Measurements from ENCODE around the gene LMAN2L.

Gene LMAN2L, protein sequence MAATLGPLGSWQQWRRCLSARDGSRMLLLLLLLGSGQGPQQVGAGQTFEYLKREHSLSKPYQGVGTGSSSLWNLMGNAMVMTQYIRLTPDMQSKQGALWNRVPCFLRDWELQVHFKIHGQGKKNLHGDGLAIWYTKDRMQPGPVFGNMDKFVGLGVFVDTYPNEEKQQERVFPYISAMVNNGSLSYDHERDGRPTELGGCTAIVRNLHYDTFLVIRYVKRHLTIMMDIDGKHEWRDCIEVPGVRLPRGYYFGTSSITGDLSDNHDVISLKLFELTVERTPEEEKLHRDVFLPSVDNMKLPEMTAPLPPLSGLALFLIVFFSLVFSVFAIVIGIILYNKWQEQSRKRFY

GRCh38 chr2:96739633-96740428 lies at the start of gene LMAN2L:
Gene LMAN2L, minus strand, starts transcription at chr2:96740064. Its CDS starts 24 bp downstream, at chr2:96740040.
- DNase-seq (ENCODE audit: low read depth): peak; percentile 83

DNA sequence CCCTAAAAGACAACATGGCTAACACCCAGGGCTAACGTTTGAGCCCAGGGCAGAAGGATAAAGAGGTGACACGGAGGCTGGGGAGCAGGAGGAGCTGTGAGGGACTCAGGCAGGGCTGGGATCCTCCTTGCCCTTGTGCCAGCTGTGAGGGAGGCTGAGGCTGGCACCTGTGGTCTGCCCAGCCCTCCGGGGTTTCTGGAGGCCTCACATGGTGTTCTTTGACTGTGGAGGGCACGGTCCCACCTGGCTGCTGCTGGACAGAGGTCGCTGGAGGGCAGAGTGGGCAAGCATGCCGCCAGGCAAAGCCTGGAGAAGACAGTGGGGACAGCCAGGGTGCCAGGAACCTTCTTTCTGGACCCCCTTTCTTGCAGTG lies 49.4 kb upstream of the LMAN2L start:
- no peak for DNase-seq (ENCODE audit: low read depth)

DNA sequence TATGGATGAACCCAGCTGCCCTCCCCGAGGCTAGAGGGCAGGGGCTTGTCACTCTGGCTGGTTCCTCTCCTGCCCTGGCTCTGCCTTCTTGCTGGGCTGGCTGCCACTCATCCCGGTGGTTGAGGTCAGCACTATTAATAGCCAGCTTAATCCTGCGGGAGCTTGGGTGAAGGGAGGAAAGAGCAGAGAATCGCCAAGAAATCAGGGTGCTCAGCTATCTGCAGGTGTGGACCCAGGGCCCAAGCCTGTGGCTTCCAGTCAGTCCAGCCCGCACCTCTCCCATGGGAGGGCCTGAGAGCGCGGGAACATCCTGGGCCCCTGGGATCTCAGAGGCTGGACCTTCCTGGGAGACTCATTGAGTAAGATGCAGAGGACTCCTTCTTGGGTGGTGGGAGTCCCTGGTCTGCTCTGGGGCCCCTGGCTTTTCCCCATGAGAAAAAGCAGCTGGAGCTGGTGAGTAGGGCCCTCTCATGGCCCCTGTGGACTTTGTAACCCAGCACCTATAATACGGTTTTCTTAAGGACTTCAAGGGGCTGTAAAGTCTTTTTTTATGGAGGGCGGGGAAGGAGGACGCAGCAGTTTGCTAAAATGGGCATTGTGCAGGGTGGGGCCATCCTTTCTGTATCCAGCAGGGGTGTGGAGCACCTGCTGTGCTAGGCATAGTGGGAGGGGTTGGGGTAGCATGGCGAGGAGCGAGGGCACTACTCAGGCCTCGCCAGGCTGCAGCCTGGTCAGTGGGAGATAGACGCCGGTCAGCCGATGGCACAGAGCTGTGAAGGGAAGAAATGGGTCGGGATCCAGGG lies 48.8 kb upstream of the LMAN2L start:
- no peak for DNase-seq (ENCODE audit: low read depth)

- no peak for DNase-seq (ENCODE audit: low read depth)
Measured at GRCh38 chr2:96787411-96787810, 47.5 kb upstream of the LMAN2L start.

GRCh38 chr2:96783388-96783787 lies 43.5 kb upstream of the LMAN2L start:
- no peak for DNase-seq (ENCODE audit: low read depth)

DNA sequence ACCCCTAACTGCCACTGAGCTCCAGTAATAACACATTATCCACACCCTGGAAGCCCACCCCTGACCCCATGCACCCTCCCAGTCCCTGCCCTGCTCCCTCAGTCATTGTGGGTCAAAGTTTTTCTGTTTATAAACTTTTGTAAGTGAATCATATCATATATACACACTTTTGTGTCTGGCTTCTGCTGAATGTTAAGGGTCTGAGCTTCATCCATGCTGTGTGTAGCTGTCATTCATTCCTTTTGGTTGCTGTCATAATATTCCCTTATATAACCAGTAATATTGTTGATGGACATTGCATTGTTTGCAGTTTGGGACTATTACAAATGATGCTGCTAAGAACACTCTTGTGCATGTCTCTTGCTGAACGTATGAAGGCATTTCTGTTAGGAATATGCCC lies 35.3 kb upstream of the LMAN2L start:
- no peak for DNase-seq (ENCODE audit: low read depth)

DNA sequence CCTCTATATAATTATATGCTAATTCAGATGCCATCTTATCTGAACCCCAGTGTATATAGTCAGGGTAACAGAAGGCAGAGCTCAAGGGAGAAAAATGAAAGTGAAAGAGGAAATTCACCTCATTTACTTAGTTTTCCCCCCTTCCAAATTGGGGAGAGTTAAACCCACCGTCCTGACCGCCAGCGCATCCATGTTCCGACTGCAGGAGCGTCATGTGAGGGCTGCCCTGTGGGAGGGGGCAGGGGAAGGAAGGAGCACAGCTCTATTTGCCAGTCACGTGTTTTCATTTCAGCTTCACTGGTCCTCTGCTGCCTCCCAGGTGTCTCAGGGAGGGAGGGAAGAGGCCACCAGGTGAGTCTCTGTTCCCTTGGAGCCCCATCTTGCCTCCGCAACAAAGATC lies 34.1 kb upstream of the LMAN2L start:
- no peak for DNase-seq (ENCODE audit: low read depth)

- DNase-seq (ENCODE audit: low read depth): no peak
Measured at GRCh38 chr2:96772903-96773671, 33.2 kb upstream of the LMAN2L start.

DNA sequence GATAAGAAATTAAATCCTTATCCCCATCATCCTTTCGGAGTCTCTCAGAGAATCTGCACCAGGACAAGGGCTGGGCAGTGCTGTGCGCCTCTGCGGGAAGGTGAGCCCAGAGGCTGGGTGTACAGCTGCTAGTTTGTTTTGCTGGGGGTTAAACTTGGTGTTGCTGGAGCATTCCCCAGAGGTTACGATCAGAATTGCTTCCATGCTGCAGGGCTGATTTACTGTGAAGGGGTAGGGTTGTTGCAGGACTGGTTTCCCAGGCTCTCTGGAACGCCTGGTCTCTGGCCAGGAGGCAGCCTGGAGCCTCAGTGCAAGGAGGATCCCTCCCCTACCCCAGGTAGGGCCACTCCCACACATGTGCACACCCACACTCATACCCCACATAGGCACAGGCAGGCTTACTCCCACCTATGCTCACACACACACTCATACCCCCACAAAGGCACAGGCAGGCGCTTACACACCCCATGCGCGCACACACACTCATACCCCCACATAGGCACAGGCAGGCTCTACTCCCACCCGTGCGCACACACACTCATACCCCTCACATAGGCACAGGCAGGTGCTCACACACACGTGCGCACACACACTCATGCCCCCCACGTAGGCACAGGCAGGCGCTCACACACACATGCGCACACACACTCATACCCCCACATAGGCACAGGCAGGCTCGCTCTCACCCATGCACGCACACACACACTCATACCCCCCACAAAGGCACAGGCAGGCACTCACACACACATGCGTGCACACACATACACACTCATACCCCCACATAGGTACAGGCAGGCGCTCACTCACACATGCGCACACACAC lies 32.1 kb upstream of the LMAN2L start:
- no peak for DNase-seq (ENCODE audit: low read depth)

- DNase-seq (ENCODE audit: low read depth): no peak
Measured at GRCh38 chr2:96770442-96771202, 30.8 kb upstream of the LMAN2L start.

GRCh38 chr2:96769814-96770213 lies 29.9 kb upstream of the LMAN2L start:
- DNase-seq (ENCODE audit: low read depth): no peak

- DNase-seq (ENCODE audit: low read depth): no peak
Measured at GRCh38 chr2:96768083-96768561, 28.3 kb upstream of the LMAN2L start.

DNA sequence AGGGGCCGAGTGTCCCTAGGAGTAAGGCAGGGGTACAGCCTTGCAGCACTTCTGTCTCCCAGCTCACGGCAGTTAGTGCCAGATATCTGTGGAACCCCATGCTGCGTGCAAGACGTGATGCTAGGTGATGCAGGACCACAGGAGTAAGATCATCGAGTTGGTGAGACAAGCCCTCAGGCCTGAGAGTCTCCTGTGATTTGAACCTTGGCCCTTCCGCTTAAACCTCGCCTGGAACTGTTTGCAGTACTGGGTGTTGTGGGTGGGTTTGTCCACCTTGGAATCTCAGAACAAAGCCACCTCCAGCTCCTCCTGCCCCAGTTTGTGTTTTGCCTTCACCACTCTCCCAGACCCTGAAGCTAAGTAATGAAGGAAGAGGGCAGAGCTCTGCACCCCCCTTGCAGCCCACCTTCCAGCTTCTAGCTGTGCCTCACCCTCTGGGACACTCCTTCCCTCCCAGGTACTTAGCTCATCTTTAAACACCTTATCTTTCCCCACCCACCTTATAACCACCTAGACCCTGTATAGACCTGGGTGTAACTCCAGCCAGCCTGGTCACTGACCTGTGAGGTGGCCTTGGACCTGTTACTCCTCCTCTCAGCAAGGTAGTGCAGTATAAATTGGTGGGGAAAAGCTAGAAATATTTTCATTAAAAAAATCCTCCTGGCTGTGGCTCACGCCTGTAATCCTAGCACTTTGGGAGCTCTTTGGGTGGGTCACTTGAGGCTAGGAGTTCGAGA lies 27.4 kb upstream of the LMAN2L start:
- no peak for DNase-seq (ENCODE audit: low read depth)

DNA sequence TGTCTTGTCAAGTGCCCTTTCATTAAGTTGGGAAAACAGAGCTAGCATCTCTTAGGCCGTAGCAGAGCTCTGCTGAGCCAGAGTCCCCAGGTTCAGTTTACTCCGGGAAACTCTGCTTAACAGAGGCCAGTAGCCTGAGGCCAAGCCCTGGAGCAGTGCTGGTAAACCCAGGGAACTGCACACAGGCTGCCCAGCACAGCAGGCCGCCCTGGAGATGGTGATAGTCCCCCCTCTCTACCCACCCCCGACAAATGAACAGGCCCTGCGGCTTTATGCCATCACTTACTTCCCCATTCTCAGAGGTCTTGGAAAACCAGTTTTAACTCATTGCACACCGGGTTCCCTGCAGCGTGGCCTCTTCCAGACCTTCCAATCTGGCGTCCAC lies 24.4 kb upstream of the LMAN2L start:
- no peak for DNase-seq (ENCODE audit: low read depth)

DNA sequence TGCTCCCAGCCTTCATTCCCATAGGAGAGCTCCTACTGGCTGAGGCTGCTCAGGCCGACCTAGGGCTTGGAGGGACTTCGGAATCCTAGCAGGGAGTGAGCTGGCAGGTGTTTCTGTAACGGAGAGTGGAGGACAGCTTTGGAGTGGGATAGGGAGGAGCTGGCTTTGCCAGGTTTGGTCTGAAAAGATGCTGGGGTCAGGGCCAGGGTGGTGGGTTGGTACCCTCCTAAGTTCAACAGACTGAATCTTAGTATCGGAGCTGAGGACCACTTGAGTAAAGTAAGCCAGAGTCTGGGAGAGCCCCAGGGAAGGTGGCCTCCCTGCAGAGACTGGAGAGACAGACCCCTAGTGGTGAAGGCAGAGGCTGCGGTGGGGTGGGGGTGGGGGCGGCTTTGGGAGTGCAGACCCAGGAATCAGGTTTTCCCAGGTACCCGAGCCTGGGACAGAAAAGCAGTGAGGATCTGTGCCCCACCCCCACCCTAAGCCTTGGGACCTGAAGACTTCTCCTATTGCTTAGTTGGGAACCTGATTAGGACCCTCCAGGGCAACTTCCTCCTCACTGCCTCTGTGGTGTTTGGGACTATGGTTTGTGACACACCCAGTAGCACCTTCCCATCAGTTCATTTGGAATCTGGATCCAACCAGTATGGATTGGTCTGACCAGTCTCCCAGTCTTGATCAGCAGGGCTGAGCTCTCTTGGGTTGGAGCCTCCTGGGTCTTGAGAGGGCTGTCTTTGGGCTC lies 23.8 kb upstream of the LMAN2L start:
- DNase-seq (ENCODE audit: low read depth): no peak

DNA sequence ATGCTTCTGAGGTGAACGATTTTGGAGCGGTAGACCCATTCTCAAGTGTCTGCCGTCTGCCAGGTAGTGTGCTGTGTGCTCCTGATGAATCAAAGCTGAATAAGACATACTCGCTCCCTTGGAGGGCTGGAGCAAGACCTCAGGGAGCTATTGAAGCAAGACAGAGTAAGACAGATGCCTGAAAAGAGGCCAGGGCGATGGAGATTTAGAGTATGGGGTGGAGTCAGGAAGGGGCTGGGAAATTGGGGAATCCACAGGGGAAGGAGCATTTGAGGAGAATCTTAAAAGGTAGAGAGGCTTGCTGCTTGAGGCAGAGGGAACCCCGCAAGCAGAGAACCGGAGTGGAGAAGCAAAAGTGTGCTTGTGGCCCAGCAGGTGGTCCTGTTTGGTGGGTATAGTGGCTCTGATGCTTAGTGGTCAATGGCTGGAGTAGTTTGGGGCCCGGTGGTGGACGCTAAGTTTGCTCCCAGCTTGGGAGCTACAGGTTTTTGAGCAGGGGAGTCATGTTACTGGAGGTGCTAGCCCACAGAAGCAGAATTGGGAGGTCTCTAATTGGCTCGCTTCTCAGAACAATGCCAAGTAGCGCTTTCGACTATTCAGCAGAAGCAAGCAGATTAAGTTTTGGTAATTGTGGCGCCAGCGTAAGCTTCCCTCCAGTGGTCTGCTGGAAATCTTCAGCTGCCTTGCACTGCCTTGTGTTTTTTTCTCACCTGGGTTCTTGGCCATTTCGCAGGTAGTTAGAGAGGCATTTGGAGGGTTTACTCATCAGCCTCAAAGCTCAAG lies 22.9 kb upstream of the LMAN2L start:
- no peak for DNase-seq (ENCODE audit: low read depth)

- no peak for DNase-seq (ENCODE audit: low read depth)
Measured at GRCh38 chr2:96760986-96761832, 21.3 kb upstream of the LMAN2L start.

All from non-pigmented ciliary epithelial cell (primary cell).